NOMO-1 (cell line): Measurements from ENCODE around the gene RBKS.

Source experiments
- DNase-seq, 2 experiments: peaks; one replicate each; lab custom pipeline; 2025; ENCODE audit not compliant: unreplicated experiment in 2 of 2; lab: John Stamatoyannopoulos, UW

Gene RBKS

DNA sequence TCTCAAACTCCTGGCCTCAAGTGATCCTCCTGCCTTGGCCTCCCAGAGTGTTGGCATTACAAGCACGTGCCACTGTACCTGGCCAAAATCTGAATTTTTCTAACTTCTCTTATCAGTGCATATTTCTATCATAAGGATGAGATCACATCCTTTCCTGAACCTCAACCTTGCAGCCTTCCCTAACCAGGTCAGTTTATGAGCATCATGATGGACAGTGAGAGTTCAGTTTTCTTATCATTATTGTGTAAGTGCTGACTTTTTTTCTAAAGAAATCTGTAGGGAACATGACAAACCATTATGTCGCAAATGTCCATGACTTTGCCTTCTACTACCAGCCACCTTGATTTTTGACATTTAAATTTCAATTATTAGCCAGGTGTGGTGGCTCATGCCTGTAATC lies 87.1 kb downstream of the RBKS start:
- peak in 1 of 2 experiments; percentile 54 for DNase-seq

DNA sequence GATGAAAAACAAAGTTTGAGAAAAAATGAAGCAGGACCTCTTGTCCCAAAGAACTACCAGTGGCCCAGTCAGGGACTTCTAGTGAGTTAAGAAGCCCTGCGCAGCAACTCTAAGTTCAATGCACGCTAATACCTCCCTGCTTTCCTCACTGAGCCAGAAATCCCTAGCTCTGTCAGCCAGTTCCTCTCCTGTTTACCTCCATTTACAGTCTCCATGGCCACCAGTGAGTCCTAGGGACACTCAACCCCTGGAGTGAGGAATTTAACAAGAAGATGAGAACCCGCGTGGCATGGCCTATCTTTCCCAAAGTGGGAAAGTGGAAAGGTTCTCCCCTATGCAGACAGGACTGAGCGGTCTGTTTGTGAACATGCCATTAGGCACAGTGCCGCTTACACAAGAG lies 87.6 kb downstream of the RBKS start:
- DNase-seq: no peak

DNA sequence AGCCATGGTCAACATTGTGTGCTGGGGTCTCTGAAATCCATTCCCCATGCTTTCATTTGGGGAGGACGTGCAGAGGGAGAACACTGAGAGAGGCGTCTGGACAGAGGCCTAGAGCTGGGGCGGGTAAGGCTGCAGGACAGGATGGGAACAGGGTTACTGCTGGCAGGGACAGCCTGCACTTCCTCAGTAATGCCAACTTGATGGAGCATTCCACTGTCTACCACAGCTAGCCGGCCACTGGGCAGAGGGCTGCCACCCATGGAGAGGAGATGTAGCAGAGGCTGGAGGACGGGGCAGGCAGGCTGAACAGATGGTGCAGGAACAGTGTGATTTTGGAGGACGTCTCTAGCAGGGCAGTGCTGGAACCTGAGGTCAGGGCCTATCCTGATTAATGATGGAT lies 89.3 kb downstream of the RBKS start:
- no peak for DNase-seq

DNA sequence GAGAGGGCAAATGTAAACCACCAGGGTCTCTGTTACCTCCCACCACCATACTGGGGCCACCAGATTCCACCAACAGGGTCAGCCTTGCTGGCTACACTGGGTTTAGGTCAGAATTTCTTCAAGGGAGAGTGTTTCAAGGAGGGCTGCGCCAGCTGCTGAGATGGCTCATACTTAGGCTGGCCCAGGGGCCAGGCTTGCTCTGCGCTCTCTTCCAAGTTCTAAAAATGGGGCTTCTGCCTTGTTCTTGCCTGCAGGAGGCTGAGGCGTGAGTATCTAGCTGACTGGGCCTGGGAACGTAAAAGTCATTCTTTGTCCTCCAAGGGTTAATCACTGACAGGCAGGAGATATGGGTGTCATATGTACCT lies 90.6 kb downstream of the RBKS start:
- DNase-seq: no peak

DNA sequence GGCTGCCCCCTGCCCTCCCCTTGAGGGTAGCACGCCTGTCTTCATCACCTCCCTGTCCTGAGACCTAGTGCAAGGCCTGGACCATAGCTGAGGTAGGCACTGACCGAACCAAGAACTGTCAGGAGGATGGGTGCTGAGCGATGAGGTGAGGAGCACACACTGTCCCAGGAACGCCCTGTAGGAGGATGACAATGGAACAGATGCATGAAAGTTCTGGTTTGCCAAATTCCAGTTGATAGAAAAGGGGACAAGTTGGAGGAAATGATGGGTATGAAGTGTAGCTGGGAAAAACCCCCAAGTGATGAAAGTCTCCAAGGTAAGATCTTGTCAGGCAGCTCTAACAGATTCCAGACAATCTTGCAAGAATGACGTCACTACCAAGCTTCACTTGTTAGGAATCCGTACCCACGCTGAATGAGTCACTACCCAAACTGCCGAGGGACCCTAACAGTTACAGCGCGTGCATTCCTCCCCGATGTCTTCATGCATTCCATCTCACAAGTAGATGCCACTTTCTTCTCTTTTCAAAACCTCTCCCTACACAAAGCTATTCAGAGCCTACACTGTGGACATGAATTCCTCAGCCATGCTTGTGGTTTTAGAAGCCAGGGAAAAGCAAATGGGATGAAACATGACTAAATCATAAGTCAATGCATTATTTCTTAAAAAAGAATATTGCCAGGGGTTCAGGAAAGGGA lies 91.1 kb downstream of the RBKS start:
- no peak for DNase-seq

DNA sequence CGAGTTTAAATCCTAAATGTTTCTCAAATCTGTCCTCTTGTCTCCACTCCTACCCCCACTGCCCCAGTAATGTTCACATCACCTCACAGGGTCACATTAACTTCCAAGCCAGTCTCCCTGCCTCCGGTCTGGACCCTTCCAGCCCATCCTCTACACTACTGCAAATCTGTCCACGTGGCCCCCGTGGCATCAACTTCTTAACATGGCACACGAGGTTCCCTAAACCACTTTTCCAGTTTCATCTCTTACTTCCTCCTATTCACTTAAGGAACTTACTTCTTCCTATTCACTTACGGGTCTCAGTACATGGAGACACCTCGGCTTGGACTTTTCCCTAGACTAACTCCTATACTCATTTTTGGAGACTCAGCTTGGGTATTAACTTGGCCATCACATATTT lies 91.7 kb downstream of the RBKS start:
- peak in 1 of 2 experiments; percentile 27 for DNase-seq

DNA sequence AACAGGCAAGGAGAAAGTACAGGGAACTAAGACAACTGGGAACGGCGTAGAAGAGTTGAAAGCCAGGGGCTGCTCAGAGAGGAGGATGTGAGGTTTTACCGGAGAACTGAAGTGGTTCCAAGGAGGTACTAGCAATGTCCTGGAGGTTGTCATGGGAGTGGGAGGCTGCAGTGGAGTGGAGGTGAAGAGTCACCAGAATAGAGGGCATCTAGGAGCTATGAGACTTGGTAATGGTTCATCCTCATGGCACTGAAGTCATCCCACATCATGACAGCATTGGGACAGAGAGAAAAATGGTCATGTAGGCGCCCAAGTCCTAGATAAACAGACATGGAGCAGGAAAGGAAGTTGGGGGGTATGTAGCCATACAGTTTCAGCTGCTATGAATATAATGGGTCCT lies 92.3 kb downstream of the RBKS start:
- DNase-seq: no peak

DNA sequence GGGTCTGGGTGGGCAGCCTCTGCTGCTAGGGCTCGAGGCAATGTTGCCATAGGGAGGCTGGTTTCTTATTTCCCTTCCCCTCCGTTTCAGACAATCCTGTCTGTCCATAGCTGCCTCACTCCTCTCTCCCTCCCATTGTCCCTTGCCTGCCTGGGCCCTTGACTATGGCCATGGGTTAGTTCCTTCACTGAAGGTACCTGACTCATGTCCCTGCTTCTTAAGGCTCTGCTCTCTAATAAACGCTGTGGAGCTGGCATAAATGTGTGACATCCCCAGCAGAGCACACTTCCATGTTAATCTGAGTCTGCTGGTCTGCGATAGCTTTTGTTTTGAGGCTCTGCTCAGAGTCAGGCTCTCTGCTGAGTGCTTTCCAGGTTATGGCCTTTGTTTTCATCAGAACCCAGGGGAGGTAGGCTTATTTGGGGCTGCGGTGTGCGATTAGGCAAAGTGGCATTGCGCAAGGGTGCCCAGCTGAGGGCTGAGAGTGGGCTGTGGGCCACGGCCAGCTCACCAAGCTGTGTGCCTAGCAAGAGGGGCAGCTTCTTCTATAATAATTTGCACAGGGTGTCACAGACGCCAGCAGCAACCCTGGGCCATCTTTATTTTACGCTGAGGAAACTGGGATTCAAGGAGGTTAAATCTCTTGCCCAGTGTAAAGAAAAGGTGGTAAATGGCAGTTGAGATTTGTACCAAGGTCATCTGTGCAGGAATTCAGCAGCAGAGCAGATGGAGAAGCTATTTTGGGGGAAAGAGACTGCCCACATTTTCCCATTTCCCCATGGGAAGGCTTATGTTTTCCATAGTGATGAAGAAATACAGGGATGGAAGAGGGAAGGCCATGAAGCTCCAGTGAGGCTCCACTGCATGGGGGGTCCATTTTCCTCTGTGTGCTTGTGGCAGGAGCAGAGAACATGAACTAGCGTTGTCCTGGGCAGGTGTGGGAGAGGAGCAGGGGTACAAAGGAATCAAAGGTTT lies 93.1 kb downstream of the RBKS start:
- peak; percentile 75 to 84 for DNase-seq

DNA sequence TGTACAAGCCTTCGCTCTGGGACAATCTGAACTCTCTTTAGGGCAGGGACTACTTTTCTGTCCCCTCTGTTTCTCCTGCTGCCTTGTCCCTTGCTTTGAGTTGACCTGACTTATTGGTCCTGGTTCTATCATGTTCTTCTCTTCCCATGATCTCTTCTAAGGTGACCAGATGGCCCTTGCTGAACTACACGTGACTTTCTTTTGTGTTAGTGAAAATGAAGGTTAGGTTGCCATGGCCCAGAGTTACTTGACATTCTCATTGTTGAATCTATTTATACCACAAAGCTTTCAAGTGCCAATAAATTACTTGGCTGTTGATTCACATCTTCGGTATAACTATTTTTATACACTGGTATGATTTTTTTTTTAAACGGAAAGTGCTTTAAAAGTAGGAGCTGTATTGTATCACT lies 94.3 kb downstream of the RBKS start:
- DNase-seq: no peak

DNA sequence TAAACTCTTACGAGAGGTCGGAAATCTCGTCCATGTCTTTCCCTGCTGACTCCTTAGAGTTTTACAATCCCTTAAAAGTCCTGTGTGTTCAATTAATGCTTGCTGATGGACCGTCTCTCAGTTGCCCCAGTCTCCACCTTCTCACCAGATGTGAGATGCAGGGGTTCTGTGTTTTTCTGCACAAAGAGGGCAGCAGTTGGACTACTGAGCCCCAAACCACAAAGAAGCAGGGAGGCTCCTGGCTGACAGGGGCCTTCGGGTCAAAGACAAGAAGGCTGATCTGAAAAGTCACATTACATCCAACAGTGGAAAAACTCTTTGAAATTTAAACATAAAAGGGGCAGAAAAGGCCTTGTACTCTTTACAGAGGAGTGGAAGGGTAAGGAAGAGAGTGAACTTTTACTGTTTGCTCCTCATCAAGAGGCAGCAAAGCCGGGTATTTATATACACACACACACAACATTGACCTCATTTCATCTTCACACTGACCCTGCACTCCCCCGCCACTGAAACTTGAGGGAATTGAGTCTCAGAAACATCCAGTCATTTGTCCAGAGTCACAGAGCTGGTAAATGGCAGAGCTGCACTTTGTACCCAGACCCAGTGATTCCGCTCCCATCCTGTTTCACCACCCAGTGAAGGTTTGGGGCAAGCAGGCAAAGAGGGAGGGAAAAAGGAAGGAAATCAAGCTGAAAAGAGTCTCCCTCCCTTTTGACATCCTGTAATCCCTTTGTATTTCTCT lies 94.9 kb downstream of the RBKS start:
- DNase-seq: no peak

DNA sequence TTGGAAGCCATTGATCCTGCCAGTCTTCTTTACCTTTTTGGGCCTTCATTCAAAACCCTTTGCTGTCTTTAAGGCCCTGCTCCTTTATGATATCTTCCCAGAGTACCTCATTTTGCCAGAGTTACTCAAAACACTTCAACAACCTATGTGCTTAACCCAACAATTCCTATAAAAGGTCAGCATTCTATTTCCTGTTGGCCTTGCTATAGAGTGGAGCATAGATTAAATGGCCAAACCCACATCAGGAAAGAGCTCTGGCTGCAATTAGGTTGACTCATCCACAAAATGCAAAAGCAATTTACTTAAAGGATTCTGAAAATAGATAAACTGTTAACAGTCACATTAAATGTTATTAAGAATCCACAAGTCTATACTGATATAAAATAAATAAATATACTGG lies 97.4 kb downstream of the RBKS start:
- DNase-seq: peak; percentile 24 to 47

DNA sequence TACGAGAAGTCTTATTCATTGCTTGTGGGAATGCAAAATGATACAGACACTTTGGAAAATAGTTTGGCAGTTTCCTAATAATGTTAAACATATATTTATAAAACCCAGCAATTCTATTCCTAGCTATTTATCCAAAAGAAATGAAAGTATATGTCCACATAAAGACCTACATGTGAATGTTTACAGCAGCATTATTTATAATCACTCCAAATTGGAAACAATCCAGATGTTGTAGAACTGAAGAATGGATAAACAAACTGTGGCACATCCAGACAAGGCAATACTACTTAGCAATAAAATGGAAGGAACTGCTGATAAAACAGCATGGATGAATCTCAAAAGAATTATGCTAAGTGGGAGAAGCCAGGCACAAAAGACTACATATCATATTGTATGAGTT lies 99.4 kb downstream of the RBKS start:
- DNase-seq: no peak

DNA sequence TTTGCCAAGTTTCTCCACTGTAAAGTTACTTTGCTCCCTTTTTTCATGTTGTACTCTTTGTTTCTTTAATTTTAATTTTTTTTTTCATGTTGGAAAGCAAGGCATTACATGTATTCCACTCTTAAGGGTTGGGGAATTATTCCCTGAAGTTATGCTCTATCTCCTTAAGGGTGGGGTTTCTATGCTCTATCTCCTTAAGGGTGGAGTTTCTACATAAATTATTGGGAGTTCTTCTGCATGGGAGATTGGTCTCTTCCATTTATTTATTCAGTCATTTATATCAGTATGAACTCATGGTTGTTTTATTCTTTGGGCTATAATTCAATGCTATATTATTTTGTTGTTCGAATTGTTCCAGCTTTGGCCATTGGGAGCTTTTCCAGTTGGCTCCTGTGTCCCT lies 107.5 kb downstream of the RBKS start:
- DNase-seq: no peak

DNA sequence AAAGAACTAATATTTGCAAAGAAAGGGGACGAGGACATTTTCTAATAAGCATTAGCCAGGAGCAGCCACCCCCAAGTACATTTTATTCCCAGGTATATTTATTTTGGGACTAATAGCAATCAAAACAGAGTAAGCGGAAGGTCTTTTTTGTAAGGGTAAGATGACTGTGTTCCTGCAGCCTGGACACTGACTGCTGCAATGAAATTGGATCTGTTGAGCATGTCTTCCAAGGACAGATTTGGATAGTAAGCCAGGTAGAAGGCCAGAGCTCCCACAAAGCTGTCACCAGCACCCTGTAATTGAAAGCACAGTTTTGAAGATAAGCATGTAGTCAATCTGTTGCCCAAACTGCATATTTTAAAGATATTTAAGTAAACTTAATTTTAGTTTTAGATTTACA lies 108.7 kb downstream of the RBKS start:
- no peak for DNase-seq

DNA sequence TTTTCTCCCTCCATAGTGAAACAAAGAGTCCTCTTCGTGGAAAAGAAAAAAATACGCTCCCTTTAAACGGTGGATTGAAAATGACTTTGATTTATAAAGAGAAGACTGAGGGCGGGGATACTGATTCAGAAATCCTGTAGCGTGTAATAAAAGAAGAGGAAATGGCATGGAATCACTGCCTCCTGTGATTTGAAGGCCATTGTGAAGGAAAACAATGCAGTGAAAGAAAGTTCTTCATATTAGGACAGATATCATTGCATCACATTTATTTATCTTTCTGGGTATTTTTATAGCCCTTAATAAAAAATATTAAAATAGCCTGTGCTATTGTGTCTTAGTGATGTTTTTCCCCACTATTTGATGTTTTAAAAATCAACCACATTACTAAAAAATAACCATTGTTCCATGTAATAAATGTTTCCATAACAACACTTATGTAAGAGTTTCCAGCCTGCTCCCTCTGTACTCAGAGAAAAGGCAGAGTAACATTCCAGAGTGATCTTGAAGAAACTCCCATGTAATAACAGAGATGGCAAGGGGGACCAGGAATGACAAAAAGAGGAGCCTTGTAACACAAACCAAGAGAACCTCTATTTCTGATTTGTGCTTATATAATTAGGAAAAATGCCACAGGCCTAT lies 110.7 kb downstream of the RBKS start:
- DNase-seq: no peak

DNA sequence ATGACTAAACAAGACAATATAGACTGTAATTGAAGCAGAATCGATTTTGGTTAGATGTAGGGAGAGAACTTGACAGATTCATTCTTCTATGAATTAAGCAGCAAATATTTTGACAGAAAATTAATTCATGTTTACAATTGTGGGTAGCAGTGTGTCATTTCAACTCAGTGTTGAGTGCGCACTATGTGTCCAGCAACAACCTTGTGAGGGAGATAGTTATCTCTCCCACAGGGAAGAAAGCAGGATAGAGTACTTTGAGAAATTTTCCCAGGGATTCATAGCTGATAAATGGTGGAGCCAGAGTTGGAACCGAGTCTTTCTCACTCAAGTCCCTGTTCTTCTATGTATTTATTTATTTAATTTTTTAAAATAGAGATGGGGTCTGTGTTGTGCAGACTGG lies 113.5 kb downstream of the RBKS start:
- DNase-seq: no peak

DNA sequence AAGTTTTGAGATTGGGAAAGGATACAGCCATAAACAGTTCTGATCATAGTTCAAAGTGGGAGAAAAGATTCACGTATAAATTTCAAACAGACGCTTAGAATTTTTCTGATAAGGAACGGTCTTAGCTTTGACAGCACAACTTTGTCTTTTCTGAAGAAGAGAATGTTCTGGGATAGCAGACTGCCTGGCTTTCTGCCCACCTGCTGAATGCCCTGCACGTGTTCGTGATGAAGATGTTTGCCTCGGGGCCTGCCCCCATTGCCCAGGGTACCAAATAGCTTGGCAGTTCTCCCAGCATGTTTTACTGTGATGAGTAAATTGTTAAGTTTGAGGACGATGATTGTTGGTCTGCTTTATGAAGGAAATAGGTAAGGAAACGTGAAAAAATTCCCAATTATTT lies 114.1 kb downstream of the RBKS start:
- no peak for DNase-seq

DNA sequence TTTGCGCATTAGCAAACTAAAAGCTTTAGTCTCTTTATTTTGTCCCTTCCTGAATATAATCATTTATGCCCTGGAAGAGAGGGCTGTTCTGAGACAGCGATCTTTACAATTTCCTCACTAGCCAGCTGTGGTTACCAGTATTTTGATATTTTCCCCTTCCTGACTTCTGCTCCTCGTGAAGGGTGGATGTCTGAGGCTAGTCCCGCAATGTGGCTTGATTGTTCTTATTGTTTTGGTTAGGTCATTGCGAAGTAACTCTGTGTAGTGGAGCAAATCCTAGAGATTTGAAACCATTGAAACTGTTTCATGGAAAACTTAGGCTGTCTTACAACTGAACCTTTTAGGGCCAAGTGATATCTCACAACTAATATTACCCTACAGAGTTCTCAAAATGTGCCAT lies 116.2 kb downstream of the RBKS start:
- peak; percentile 17 to 27 for DNase-seq

DNA sequence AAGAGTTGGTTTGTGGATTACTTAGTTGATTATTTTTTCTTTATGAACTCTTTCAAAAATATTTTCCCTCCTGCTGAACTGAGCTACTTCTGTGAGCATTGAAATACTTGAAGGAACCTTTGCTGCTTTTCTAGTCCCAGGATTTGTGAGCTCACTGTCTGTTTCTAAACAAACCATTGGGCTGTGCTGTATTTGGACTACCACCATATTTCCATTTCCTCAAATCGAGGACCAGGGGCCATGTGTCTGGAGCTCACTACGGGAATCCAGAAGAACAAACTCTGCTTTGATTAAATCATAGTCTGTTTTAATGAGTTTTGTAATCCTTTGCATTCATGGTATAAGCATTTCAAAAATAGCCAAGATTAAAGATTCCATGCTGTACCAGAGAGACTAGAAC lies 117.4 kb downstream of the RBKS start:
- peak in 1 of 2 experiments; percentile 46 for DNase-seq

DNA sequence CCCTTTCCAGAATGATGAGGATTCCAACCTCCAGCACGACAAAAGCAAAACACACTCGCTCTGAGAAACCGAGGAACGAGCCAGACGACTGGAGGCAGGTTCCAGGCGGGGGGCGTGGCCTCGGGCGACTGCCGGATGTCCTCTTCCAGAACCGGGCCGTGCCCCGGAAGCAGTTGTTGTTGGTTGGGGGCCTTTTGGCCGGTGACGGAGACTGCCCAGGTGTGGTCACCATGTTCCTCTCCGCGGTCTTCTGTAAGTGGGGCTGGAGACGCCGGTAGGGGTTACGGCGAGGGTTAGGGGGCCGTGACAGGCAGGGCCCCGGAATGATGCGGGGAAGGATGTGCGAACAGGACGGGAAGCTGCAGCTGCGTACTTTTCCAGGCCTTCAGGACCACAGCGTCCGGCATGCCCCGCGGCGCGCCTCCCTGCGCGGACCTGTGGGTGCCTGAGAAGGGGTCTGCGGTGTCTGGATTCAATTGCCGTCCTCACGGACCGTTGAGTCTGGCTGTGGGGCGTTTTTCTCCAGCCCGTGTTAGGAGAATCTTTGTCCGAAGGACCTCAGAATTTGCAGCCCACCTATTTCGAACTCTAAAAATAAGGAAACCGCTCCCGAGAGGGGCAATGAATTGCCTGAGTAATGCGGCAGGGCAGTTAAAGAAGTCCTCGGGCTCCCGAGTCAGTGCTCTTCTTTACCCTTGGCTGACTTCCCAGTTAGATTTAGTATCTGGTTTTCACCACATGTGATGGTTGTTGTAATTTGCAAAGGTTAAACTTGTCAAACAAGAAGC lies 118.4 kb downstream of the RBKS start, which contains the start of gene MRPL33:
Gene MRPL33 (plus strand): TSS at position 172 of the 788 bp plus-strand sequence. CDS start 59 bp downstream, at position 231.
- peak; percentile 92 to 96 for DNase-seq
